Hepatocyte (in vitro differentiated cells): ENCODE results near the gene ACOT8. TPM values are rescaled to one million over a fixed set of nuclear protein-coding genes. Genes with fewer than 3 reads are reported as not detected.

Experiments used
- DNase-seq: peaks from one replicate; pipeline ENCODE4 v3.0.0-alpha.2; 2016; ENCODE audit warnings: low spot score
- H2AFZ ChIP-seq: fragments of 200-600 bp; sonication (generic); 2 replicates; pipeline ENCODE4 v1.6.0; 2016; ENCODE audit warnings: antibody characterized with exemption, mild to moderate bottlenecking
- H3K27ac ChIP-seq: fragments of 200-600 bp; sonication (generic); 2 replicates; pipeline ENCODE4 v1.5.1; 2016; ENCODE audit warnings: mild to moderate bottlenecking
- H3K27me3 ChIP-seq: fragments of 200-600 bp; sonication (generic); 2 replicates; pipeline ENCODE4 v1.6.1; 2016
- H3K36me3 ChIP-seq: fragments of 200-600 bp; sonication (generic); replicated peaks from 2 replicates; pipeline ENCODE4 v1.5.1; 2016; ENCODE audit warnings: low read depth; ENCODE audit not compliant: insufficient read depth
- H3K4me1 ChIP-seq: fragments of 200-600 bp; sonication (generic); 2 replicates; pipeline ENCODE4 v1.5.1; 2016; ENCODE audit warnings: mild to moderate bottlenecking, moderate library complexity; ENCODE audit not compliant: insufficient read depth
- H3K4me2 ChIP-seq: fragments of 200-600 bp; sonication (generic); 2 replicates; pipeline ENCODE4 v1.6.0; 2016
- H3K4me3 ChIP-seq: fragments of 200-600 bp; sonication (generic); 2 replicates; pipeline ENCODE4 v1.5.1; 2016; ENCODE audit warnings: mild to moderate bottlenecking
- H3K79me2 ChIP-seq: fragments of 200-600 bp; sonication (generic); 2 replicates; pipeline ENCODE4 v1.6.0; 2017; ENCODE audit warnings: mild to moderate bottlenecking
- H3K9me2 ChIP-seq: fragments of 200-600 bp; sonication (generic); replicated peaks from 2 replicates; pipeline ENCODE4 v1.6.0; 2017; ENCODE audit warnings: mild to moderate bottlenecking; ENCODE audit not compliant: insufficient read depth
- H3K9me3 ChIP-seq: fragments of 200-600 bp; sonication (generic); 2 replicates; pipeline ENCODE4 v1.5.1; 2016; ENCODE audit warnings: low read depth, mild to moderate bottlenecking
- H4K20me1 ChIP-seq: fragments of 200-600 bp; sonication (generic); 2 replicates; pipeline ENCODE4 v1.6.0; 2016; ENCODE audit warnings: mild to moderate bottlenecking; ENCODE audit not compliant: insufficient read depth, poor library complexity, severe bottlenecking
- CTCF ChIP-seq: fragments of 200-600 bp; sonication (generic); IDR thresholded peaks from 2 replicates; pipeline ENCODE4 v1.5.1; 2016; ENCODE audit warnings: antibody characterized with exemption, mild to moderate bottlenecking; ENCODE audit not compliant: poor library complexity
- EZH2 ChIP-seq: fragments of 200-600 bp; sonication (generic); IDR thresholded peaks from 2 replicates; pipeline ENCODE4 v1.6.1; 2016; ENCODE audit warnings: antibody characterized with exemption, mild to moderate bottlenecking, borderline replicate concordance
- EZH2phosphoT487 ChIP-seq: fragments of 200-600 bp; sonication (generic); IDR thresholded peaks from one replicate; pipeline ENCODE4 v1.6.1; 2018; ENCODE audit warnings: antibody characterized with exemption, mild to moderate bottlenecking, low read depth, moderate library complexity; ENCODE audit not compliant: unreplicated experiment, severe bottlenecking
- WGBS: methylation state at CpG from one replicate; pipeline ENCODE4 v1.1.6; 2016; ENCODE audit warnings: low lambda C conversion rate; ENCODE audit errors: missing lambda C conversion rate; 5-methylcytosine and 5-hydroxymethylcytosine counted together
- polyA plus RNA-seq: library from polyadenylated mRNA; unstranded; fragments of >200 nt; fragmentation: Nextera tagmentation; extraction: Ambion mirVana; gene quantifications from 2 replicates; pipeline ENCODE4 v1.2.1, GENCODE V29; 2016
- total RNA-seq: library from RNA; depleted of rRNA; stranded (reverse); fragments of >200 nt; gene quantifications from 2 replicates; pipeline ENCODE4 v1.2.3, GENCODE V29; 2014

The ACOT8 gene
- total and polyA plus RNA-seq, 2 experiments from 2014 or later = 40.6 to 44.0 TPM

GRCh38 chr20:45826381-45827019, 30.7 kb downstream of the ACOT8 start:
- H2AFZ ChIP-seq = no peak overlapping the region
- H3K79me2 ChIP-seq = no peaks in the 10 kb centered on the region
- TF ChIP-seq CTCF (no peak), EZH2phosphoT487 (no peak), EZH2 (no peak)
- H3K27me3 ChIP-seq = no peaks in the 10 kb centered on the region
- no peak overlapping the region for H3K4me3 ChIP-seq
- no peak for DNase-seq
- no peaks in the 10 kb centered on the region for H4K20me1 ChIP-seq
- WGBS = 66% methylated on average over 6 of the region's 6 CpGs
- H3K4me2 ChIP-seq = no peak overlapping the region
- H3K4me1 ChIP-seq = peaks cover 4% of the 10 kb centered on the region
- no peaks in the 10 kb centered on the region for H3K9me3 ChIP-seq
- no peak overlapping the region for H3K27ac ChIP-seq
- no peaks in the 10 kb centered on the region for H3K9me2 ChIP-seq
- no peaks in the 10 kb centered on the region for H3K36me3 ChIP-seq

GRCh38 chr20:45823949-45824835, 33.0 kb downstream of the ACOT8 start:
- TF ChIP-seq CTCF (peak; percentile 52), EZH2phosphoT487 (no peak)
- DNase-seq = peak; percentile 59
- Histone ChIP-seq H3K27ac (no peak overlapping the region), H3K4me3 (no peak overlapping the region), H3K4me1 (peaks cover 4% of the 10 kb centered on the region), H2AFZ (peak overlapping the region; percentile 45), H3K36me3 (no peaks in the 10 kb centered on the region), H3K4me2 (peak overlapping the region; percentile 68), H3K9me2 (no peaks in the 10 kb centered on the region), H3K79me2 (no peaks in the 10 kb centered on the region), H3K27me3 (no peaks in the 10 kb centered on the region), H3K9me3 (no peaks in the 10 kb centered on the region), H4K20me1 (no peaks in the 10 kb centered on the region)
- WGBS = 39% methylated on average over 41 of the region's 57 CpGs

GRCh38 chr20:45822857-45823256, 34.3 kb downstream of the ACOT8 start:
- Histone ChIP-seq H2AFZ (no peak overlapping the region), H3K4me2 (no peak overlapping the region), H3K9me3 (no peaks in the 10 kb centered on the region), H3K4me3 (no peak overlapping the region), H3K36me3 (no peaks in the 10 kb centered on the region), H3K79me2 (no peaks in the 10 kb centered on the region), H3K27ac (no peak overlapping the region), H3K9me2 (no peaks in the 10 kb centered on the region), H3K4me1 (peaks cover 4% of the 10 kb centered on the region), H3K27me3 (no peaks in the 10 kb centered on the region), H4K20me1 (no peaks in the 10 kb centered on the region)
- DNase-seq = no peak
- TF ChIP-seq EZH2 (no peak), EZH2phosphoT487 (no peak), CTCF (no peak)
- WGBS = 74% methylated on average over 23 of the region's 24 CpGs
